ENCODE results near the gene CACNA2D3. TPM values are rescaled to one million over a fixed set of nuclear protein-coding genes. Genes with fewer than 3 reads are reported as not detected.

Gene CACNA2D3
- total and polyA plus RNA-seq, 2 experiments from 2014 or later, result 0.30 to 0.43 TPM

GRCh38 chr3:54173371-54173770 lies 51.0 kb downstream of the CACNA2D3 start:
- DNase-seq, result no peak
- in situ Hi-C loops (cut with MboI), result no loop called here

GRCh38 chr3:54176106-54176505 lies 53.8 kb downstream of the CACNA2D3 start:
- Histone ChIP-seq H3K79me2 (ENCODE audit: insufficient read depth) (no peaks in the 10 kb centered on the region), H3F3A (ENCODE audit: insufficient read depth) (no peaks in the 10 kb centered on the region), H3K9me3 (ENCODE audit: low read depth) (no peaks in the 10 kb centered on the region), H3K4me1 (ENCODE audit: insufficient read depth) (no peaks in the 10 kb centered on the region), H3K4me3 (no peak overlapping the region), H3K9ac (no peak overlapping the region), H3K27ac (no peak overlapping the region), H2AFZ (no peak overlapping the region), H3K4me2 (ENCODE audit: unreplicated experiment) (no peak overlapping the region), H3K9me2 (ENCODE audit: insufficient read depth) (no peaks in the 10 kb centered on the region), H3K27me3 (replicated peaks; ENCODE audit: insufficient read depth) (no peaks in the 10 kb centered on the region), H3K36me3 (ENCODE audit: low read depth) (no peaks in the 10 kb centered on the region), H4K20me1 (ENCODE audit: insufficient read depth) (no peaks in the 10 kb centered on the region)
- TF ChIP-seq EZH2phosphoT487 (IDR thresholded peaks at IDR 0.05; ENCODE audit: insufficient read depth, low read depth) (no peak), EZH2 (IDR thresholded peaks at IDR 0.05; ENCODE audit: insufficient read depth, poor library complexity, severe bottlenecking) (no peak)
- DNase-seq, result no peak
- in situ Hi-C loops (cut with MboI), result no loop called here
- WGBS, 2 experiments (ENCODE audit: low coverage in 1 of 2, low lambda C conversion rate in 2 of 2, missing lambda C conversion rate in 2 of 2), result 2 to 3% methylated on average over 3 of the region's 3 CpGs

More at GRCh38 chr3:54173371-54173770, 51.0 kb downstream of the CACNA2D3 start:
- Histone ChIP-seq H3K4me1 (ENCODE audit: insufficient read depth) (no peaks in the 10 kb centered on the region), H3F3A (ENCODE audit: insufficient read depth) (no peaks in the 10 kb centered on the region), H3K4me2 (ENCODE audit: unreplicated experiment) (no peak overlapping the region), H3K9me3 (ENCODE audit: low read depth) (no peaks in the 10 kb centered on the region), H3K9ac (no peak overlapping the region), H2AFZ (no peak overlapping the region), H3K4me3 (no peak overlapping the region), H4K20me1 (ENCODE audit: insufficient read depth) (no peaks in the 10 kb centered on the region), H3K9me2 (ENCODE audit: insufficient read depth) (no peaks in the 10 kb centered on the region), H3K27ac (no peak overlapping the region), H3K27me3 (replicated peaks; ENCODE audit: insufficient read depth) (no peaks in the 10 kb centered on the region), H3K36me3 (ENCODE audit: low read depth) (no peaks in the 10 kb centered on the region), H3K79me2 (ENCODE audit: insufficient read depth) (no peaks in the 10 kb centered on the region)
- WGBS, 2 experiments (ENCODE audit: low coverage in 1 of 2, low lambda C conversion rate in 2 of 2, missing lambda C conversion rate in 2 of 2), result 17 to 18% methylated on average over 3 of the region's 3 CpGs
- TF ChIP-seq EZH2phosphoT487 (IDR thresholded peaks at IDR 0.05; ENCODE audit: insufficient read depth, low read depth) (no peak), EZH2 (IDR thresholded peaks at IDR 0.05; ENCODE audit: insufficient read depth, poor library complexity, severe bottlenecking) (no peak)

GRCh38 chr3:54177816-54178215 lies 55.5 kb downstream of the CACNA2D3 start:
- in situ Hi-C loops (cut with MboI), result no loop called here
- Histone ChIP-seq H3K9ac (no peak overlapping the region), H3K9me2 (ENCODE audit: insufficient read depth) (no peaks in the 10 kb centered on the region), H4K20me1 (ENCODE audit: insufficient read depth) (no peaks in the 10 kb centered on the region), H3K36me3 (ENCODE audit: low read depth) (no peaks in the 10 kb centered on the region), H3K9me3 (ENCODE audit: low read depth) (no peaks in the 10 kb centered on the region), H3K27me3 (replicated peaks; ENCODE audit: insufficient read depth) (no peaks in the 10 kb centered on the region), H3K79me2 (ENCODE audit: insufficient read depth) (no peaks in the 10 kb centered on the region), H3F3A (ENCODE audit: insufficient read depth) (no peaks in the 10 kb centered on the region), H3K27ac (no peak overlapping the region), H3K4me1 (ENCODE audit: insufficient read depth) (no peaks in the 10 kb centered on the region), H3K4me2 (ENCODE audit: unreplicated experiment) (no peak overlapping the region), H3K4me3 (no peak overlapping the region), H2AFZ (no peak overlapping the region)
- no peak for DNase-seq
- 10 to 12% methylated on average over 3 of the region's 3 CpGs for WGBS, 2 experiments (ENCODE audit: low coverage in 1 of 2, low lambda C conversion rate in 2 of 2, missing lambda C conversion rate in 2 of 2)
- TF ChIP-seq EZH2 (IDR thresholded peaks at IDR 0.05; ENCODE audit: insufficient read depth, poor library complexity, severe bottlenecking) (no peak), EZH2phosphoT487 (IDR thresholded peaks at IDR 0.05; ENCODE audit: insufficient read depth, low read depth) (no peak)

- Histone ChIP-seq H3K79me2 (ENCODE audit: insufficient read depth) (no peaks in the 10 kb centered on the region), H3K36me3 (ENCODE audit: low read depth) (no peaks in the 10 kb centered on the region), H2AFZ (no peak overlapping the region), H4K20me1 (ENCODE audit: insufficient read depth) (no peaks in the 10 kb centered on the region), H3K27ac (no peak overlapping the region), H3K4me2 (ENCODE audit: unreplicated experiment) (no peak overlapping the region), H3K27me3 (replicated peaks; ENCODE audit: insufficient read depth) (no peaks in the 10 kb centered on the region), H3K4me1 (ENCODE audit: insufficient read depth) (no peaks in the 10 kb centered on the region), H3K9me3 (ENCODE audit: low read depth) (no peaks in the 10 kb centered on the region), H3K9me2 (ENCODE audit: insufficient read depth) (no peaks in the 10 kb centered on the region), H3K9ac (no peak overlapping the region), H3K4me3 (no peak overlapping the region), H3F3A (ENCODE audit: insufficient read depth) (no peaks in the 10 kb centered on the region)
- in situ Hi-C loops (cut with MboI), result no loop called here
- 3 to 7% methylated on average over 5 of the region's 5 CpGs for WGBS, 2 experiments (ENCODE audit: low coverage in 1 of 2, low lambda C conversion rate in 2 of 2, missing lambda C conversion rate in 2 of 2)
- TF ChIP-seq EZH2 (IDR thresholded peaks at IDR 0.05; ENCODE audit: insufficient read depth, poor library complexity, severe bottlenecking), result no peak
- DNase-seq, result no peak
Observed at GRCh38 chr3:54178376-54178775, 56.0 kb downstream of the CACNA2D3 start.

GRCh38 chr3:54180921-54181320 lies 58.6 kb downstream of the CACNA2D3 start:
- Histone ChIP-seq H3K36me3 (ENCODE audit: low read depth) (no peaks in the 10 kb centered on the region), H3K9ac (no peak overlapping the region), H3K4me3 (no peak overlapping the region), H3K27me3 (replicated peaks; ENCODE audit: insufficient read depth) (no peaks in the 10 kb centered on the region), H2AFZ (no peak overlapping the region), H3K4me1 (ENCODE audit: insufficient read depth) (no peaks in the 10 kb centered on the region), H3F3A (ENCODE audit: insufficient read depth) (no peaks in the 10 kb centered on the region), H4K20me1 (ENCODE audit: insufficient read depth) (no peaks in the 10 kb centered on the region), H3K79me2 (ENCODE audit: insufficient read depth) (no peaks in the 10 kb centered on the region), H3K27ac (no peak overlapping the region), H3K4me2 (ENCODE audit: unreplicated experiment) (no peak overlapping the region), H3K9me3 (ENCODE audit: low read depth) (no peaks in the 10 kb centered on the region), H3K9me2 (ENCODE audit: insufficient read depth) (no peaks in the 10 kb centered on the region)
- no peak for DNase-seq
- no peak for TF ChIP-seq EZH2phosphoT487 (IDR thresholded peaks at IDR 0.05; ENCODE audit: insufficient read depth, low read depth)
- TF ChIP-seq EZH2 (IDR thresholded peaks at IDR 0.05; ENCODE audit: insufficient read depth, poor library complexity, severe bottlenecking), result no peak
- in situ Hi-C loops (cut with MboI), result no loop called here
